ENCODE data around the gene CCDC170.

Gene CCDC170

DNA sequence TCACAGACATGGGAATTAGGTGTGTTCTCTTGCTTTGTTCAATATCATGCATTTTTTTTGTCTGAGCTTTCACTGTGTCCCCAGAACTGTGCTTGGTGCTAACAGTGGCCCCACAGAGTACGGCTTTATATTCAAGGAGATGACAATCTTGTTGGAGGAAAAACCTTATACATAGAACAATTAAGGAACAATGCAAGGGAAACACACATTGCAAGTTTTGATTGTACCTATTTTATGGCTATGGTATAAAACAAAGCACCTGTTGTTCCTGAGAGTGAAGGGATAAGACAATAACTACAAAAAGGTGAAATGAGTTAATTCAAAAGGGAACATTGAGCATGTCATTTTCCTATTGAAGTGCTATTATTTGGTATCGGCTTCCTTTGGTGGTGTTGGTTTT lies 169.7 kb downstream of the CCDC170 start:
- no peak for DNase-seq

DNA sequence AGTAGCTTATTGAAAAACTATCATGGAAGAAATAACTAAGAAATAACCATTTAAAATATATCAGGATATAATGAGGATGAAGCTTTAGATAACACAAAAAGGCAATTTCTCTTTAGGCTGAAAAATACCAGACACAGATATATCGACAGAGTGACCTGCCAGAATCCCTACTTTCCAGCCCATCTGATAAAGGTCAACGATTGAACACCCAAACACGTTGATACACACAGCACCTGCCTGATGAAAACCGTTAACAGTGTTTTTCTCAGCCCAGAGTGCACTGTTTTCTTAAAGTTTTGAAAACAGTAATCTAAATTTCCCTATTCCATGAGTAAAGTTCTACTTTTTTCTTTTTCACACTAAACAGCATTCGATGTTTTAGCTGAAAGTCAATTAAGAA lies 170.6 kb downstream of the CCDC170 start:
- no peak for DNase-seq

- no peak for DNase-seq
Observed at GRCh38 chr6:151665329-151665728, 171.5 kb downstream of the CCDC170 start.

DNA sequence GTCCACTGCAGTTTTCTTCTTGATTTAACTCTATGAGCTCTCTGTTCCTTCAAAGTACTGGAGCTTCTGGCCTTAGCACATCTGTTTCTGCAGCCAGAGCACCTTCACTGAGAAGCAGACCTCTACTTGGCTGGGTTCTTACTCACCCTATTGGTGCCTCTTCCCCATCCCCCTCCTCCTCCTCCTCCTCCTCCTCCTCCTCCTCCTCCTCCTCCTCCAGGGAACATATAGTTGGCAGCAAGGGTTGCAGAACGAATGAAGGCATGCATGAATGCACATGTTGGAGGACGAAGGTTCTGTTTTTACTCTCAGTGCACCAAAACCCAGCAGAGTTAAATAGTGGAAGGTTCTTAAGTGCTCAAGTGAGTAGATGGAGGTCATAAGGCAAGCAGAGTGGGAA lies 172.7 kb downstream of the CCDC170 start:
- DNase-seq = no peak

GRCh38 chr6:151669208-151669560 lies 175.4 kb downstream of the CCDC170 start:
- no peak for DNase-seq

GRCh38 chr6:151670116-151670515 lies 176.3 kb downstream of the CCDC170 start:
- DNase-seq = no peak
